Keratinocyte (primary cell): ENCODE measurements around the gene FGFR2. TPM values are rescaled to one million over a fixed set of nuclear protein-coding genes. Genes with fewer than 3 reads are reported as not detected.
A peak's percentile ranks its signal among the peaks of the same experiment; 100 is the strongest.

Experiments
- DNase-seq: peaks from one replicate; pipeline ENCODE4 v3.0.0-alpha.2; 2011; ENCODE audit warnings: low read depth, missing footprints, low spot score
- FAIRE-seq: peaks from 2 replicates; lab custom pipeline; 2011; peaks lifted over from hg19 to GRCh38; lab: Jason Lieb, UNC
- H2AFZ ChIP-seq: 2 replicates; pipeline ENCODE4 v1.6.0; 2012; ENCODE audit warnings: low read length, control low read depth, inconsistent platforms; ENCODE audit not compliant: control insufficient read depth
- H3K27ac ChIP-seq: 2 replicates; pipeline ENCODE4 v1.5.1; 2011; ENCODE audit warnings: low read length; ENCODE audit not compliant: control insufficient read depth, insufficient read depth
- H3K27me3 ChIP-seq: 3 replicates; pipeline ENCODE4 v1.6.0; 2011; ENCODE audit warnings: low read length; ENCODE audit not compliant: control insufficient read depth, insufficient read depth; ENCODE audit errors: extremely low read depth
- H3K36me3 ChIP-seq, 2 experiments: 2 replicates in 1 of 2; 3 replicates in 1 of 2; pipeline ENCODE4 v1.5.1; 2011; ENCODE audit warnings: low read length in 2 of 2, mild to moderate bottlenecking in 1 of 2; ENCODE audit not compliant: control insufficient read depth in 2 of 2, insufficient read depth in 2 of 2; ENCODE audit errors: extremely low read depth in 1 of 2
- H3K4me1 ChIP-seq: 3 replicates; pipeline ENCODE4 v1.5.1; 2011; ENCODE audit warnings: low read length; ENCODE audit not compliant: control insufficient read depth, insufficient read depth; ENCODE audit errors: extremely low read depth
- H3K4me2 ChIP-seq: 3 replicates; pipeline ENCODE4 v1.6.0; 2011; ENCODE audit warnings: low read depth, low read length; ENCODE audit not compliant: control insufficient read depth, insufficient read depth; ENCODE audit errors: extremely low read depth
- H3K4me3 ChIP-seq, 3 experiments: fragments of 200-600 bp in 1 of 3; sonication (generic) in 1 of 3; 2 replicates in 2 of 3; 3 replicates in 1 of 3; pipeline ENCODE4 v1.5.1; 2011 to 2016; ENCODE audit warnings: low read length in 3 of 3, mild to moderate bottlenecking in 3 of 3, control low read depth in 2 of 3, inconsistent platforms in 1 of 3, low read depth in 1 of 3, mixed read lengths in 1 of 3, mixed run types in 1 of 3, moderate library complexity in 1 of 3; ENCODE audit not compliant: control insufficient read depth in 2 of 3, insufficient read depth in 2 of 3; ENCODE audit errors: extremely low read depth in 1 of 3
- H3K79me2 ChIP-seq: 2 replicates; pipeline ENCODE4 v1.6.0; 2012; ENCODE audit warnings: low read length; ENCODE audit not compliant: control insufficient read depth, insufficient read depth
- H3K9ac ChIP-seq: 3 replicates; pipeline ENCODE4 v1.6.0; 2011; ENCODE audit warnings: low read length; ENCODE audit not compliant: control insufficient read depth, insufficient read depth; ENCODE audit errors: extremely low read depth
- H3K9me1 ChIP-seq: 3 replicates; pipeline ENCODE4 v1.6.0; 2011; ENCODE audit warnings: low read length; ENCODE audit not compliant: control insufficient read depth, insufficient read depth; ENCODE audit errors: extremely low read depth
- H3K9me3 ChIP-seq: 2 replicates; pipeline ENCODE4 v1.5.1; 2012; ENCODE audit warnings: low read depth, low read length; ENCODE audit not compliant: control insufficient read depth
- H4K20me1 ChIP-seq: 3 replicates; pipeline ENCODE4 v1.6.0; 2011; ENCODE audit warnings: low read length; ENCODE audit not compliant: control insufficient read depth, insufficient read depth; ENCODE audit errors: extremely low read depth
- CTCF ChIP-seq, 3 experiments: IDR thresholded peaks in 1 of 3; conservative IDR thresholded peaks in 1 of 3; optimal IDR thresholded peaks in 1 of 3; 2 replicates in 2 of 3; 3 replicates in 1 of 3; pipeline versions ENCODE3 to v1.5.1; 2011; ENCODE audit warnings: low read length in 3 of 3, mild to moderate bottlenecking in 3 of 3, moderate library complexity in 2 of 3, control low read depth in 1 of 3, inconsistent platforms in 1 of 3; ENCODE audit not compliant: insufficient read depth in 2 of 3; ENCODE audit errors: extremely low read depth in 1 of 3
- EZH2 ChIP-seq: IDR thresholded peaks from one replicate; pipeline ENCODE4 v1.6.1; 2012; ENCODE audit warnings: inconsistent platforms, mild to moderate bottlenecking, low read length, moderate library complexity
- dilution Hi-C: fragments of 300-500 bp; cut with MboI; formaldehyde crosslinking; loops from one replicate; pipeline ENCODE4 v1.7.0; 2020; ENCODE audit warnings: low sequenced_read_pairs; ENCODE audit not compliant: extremely low pct_ligation_motif_present
- polyA plus RNA-seq, 5 experiments: library from polyadenylated mRNA; depleted of rRNA in 3 of 5; stranded (reverse) in 3 of 5; stranded (forward) in 1 of 5; unstranded in 1 of 5; fragments of >200 nt; gene quantifications; 1 replicate in 1 of 5; 2 replicates in 3 of 5; 3 replicates in 1 of 5; pipeline versions ENCODE4 v1.2.1 to v1.2.3, GENCODE V29; 2011 to 2012; ENCODE audit warnings: missing spikeins in 2 of 5, low read depth in 1 of 5, low replicate concordance in 1 of 5

Gene FGFR2
- polyA plus RNA-seq, 1 donor (not counting 4 experiments of a cell fraction or from before 2014, with no cell fraction given) = 20.6 TPM

GRCh38 chr10:121597504-121598262 is 561 bp downstream of the FGFR2 start:
- Histone ChIP-seq H3K27ac (peak overlapping the region; percentile 92), H3K9me1 (no peaks in the 10 kb centered on the region), H2AFZ (peak overlapping the region; percentile 72), H3K36me3 (no peaks in the 10 kb centered on the region), H3K27me3 (no peaks in the 10 kb centered on the region), H4K20me1 (no peaks in the 10 kb centered on the region), H3K9me3 (no peaks in the 10 kb centered on the region), H3K4me3 (peak overlapping the region; percentile 77 to 91 (median 84)), H3K9ac (peak overlapping the region; percentile 88), H3K79me2 (peaks cover 43% of the 10 kb centered on the region), H3K4me2 (peak overlapping the region; percentile 67), H3K4me1 (peaks cover 38% of the 10 kb centered on the region)
- FAIRE-seq (no peak), DNase-seq (no peak)
- dilution Hi-C loops = no loop called here
- no peak for TF ChIP-seq EZH2

- TF ChIP-seq CTCF (optimal IDR thresholded peaks at IDR 0.05 in 1 of 3, IDR thresholded peaks at IDR 0.05 in 1 of 3, conservative IDR thresholded peaks at IDR 0.05 in 1 of 3; ENCODE audit: extremely low read depth in 1 of 3, insufficient read depth in 2 of 3, low read length in 3 of 3) (peak; percentile 1 to 72 (median 21)), EZH2 (no peak)
- no peaks in the 10 kb centered on the region for H4K20me1 ChIP-seq
- H3K79me2 ChIP-seq = peaks cover 51% of the 10 kb centered on the region
- H3K27me3 ChIP-seq = no peaks in the 10 kb centered on the region
- H2AFZ ChIP-seq = peak overlapping the region; percentile 72
- dilution Hi-C loops = no loop called here
- peak overlapping the region; percentile 98 for H3K4me2 ChIP-seq
- H3K4me1 ChIP-seq = peaks cover 46% of the 10 kb centered on the region
- H3K9me3 ChIP-seq = no peaks in the 10 kb centered on the region
- FAIRE-seq = peak; percentile 29
- H3K9ac ChIP-seq = peak overlapping the region; percentile 88
- no peaks in the 10 kb centered on the region for H3K36me3 ChIP-seq
- peak overlapping the region; percentile 77 to 91 (median 84) for H3K4me3 ChIP-seq
- DNase-seq = no peak
- no peaks in the 10 kb centered on the region for H3K9me1 ChIP-seq
- H3K27ac ChIP-seq = peak overlapping the region; percentile 92
These were observed 1.3 kb downstream of the FGFR2 start for GRCh38 chr10:121596689-121597503.
